AG09319 (cell line): ENCODE results near the gene CCDC198.

Experiments used
- DNase-seq: peaks from one replicate; pipeline ENCODE4 v3.0.0-alpha.2; 2010; ENCODE audit warnings: low read depth; ENCODE audit errors: extremely low read depth
- TF ChIP-seq, protein P1 (sequence below): IDR thresholded peaks from 2 replicates; pipeline ENCODE4 v1.5.1; 2011; ENCODE audit warnings: low read depth, mild to moderate bottlenecking, inconsistent platforms, low read length, moderate library complexity

CCDC198 gene

GRCh38 chr14:57470909-57471308 is 22.7 kb downstream of the CCDC198 start:
- TF ChIP-seq, protein P1, sequence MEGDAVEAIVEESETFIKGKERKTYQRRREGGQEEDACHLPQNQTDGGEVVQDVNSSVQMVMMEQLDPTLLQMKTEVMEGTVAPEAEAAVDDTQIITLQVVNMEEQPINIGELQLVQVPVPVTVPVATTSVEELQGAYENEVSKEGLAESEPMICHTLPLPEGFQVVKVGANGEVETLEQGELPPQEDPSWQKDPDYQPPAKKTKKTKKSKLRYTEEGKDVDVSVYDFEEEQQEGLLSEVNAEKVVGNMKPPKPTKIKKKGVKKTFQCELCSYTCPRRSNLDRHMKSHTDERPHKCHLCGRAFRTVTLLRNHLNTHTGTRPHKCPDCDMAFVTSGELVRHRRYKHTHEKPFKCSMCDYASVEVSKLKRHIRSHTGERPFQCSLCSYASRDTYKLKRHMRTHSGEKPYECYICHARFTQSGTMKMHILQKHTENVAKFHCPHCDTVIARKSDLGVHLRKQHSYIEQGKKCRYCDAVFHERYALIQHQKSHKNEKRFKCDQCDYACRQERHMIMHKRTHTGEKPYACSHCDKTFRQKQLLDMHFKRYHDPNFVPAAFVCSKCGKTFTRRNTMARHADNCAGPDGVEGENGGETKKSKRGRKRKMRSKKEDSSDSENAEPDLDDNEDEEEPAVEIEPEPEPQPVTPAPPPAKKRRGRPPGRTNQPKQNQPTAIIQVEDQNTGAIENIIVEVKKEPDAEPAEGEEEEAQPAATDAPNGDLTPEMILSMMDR, result no peak
- DNase-seq, result no peak

DNA sequence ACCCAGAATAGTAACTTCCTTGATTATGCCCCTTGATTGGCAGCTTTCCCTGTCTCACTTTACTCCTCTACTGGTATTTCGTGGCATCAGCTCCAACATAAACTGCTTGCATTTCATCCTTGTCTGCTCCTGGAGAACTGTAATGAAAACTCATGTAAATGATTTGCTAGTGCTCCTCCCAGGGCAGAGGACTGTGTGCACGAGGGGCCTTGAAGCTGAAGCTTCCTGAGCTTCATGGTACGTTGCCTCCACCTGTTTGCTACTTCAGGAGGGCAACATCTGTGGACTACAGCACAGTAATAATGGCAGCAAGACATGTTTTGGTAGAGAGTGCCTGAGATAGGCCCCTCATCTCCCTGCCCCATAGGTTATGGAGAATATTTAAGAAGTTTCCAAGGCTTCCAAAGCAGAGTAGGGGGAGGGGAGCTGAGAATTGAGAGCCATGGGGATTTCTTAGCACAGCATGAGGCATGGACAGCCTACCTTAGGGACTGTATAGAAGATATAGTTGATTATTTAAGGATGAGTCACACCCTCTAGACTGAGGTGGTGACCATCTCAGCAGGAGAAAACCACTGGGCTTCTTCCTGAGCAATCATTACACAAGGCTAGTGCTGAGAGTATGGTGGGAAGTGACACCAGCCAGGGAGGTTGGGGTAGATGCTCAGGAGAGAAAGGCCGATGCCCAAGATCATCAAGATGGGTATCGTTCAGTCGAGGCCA is 29.5 kb downstream of the CCDC198 start:
- no peak for DNase-seq

GRCh38 chr14:57462551-57462950 is 31.1 kb downstream of the CCDC198 start:
- TF ChIP-seq, protein P1, result no peak
- DNase-seq, result no peak

More for the DNA sequence above, 29.5 kb downstream of the CCDC198 start:
- TF ChIP-seq, protein P1, result no peak

DNA sequence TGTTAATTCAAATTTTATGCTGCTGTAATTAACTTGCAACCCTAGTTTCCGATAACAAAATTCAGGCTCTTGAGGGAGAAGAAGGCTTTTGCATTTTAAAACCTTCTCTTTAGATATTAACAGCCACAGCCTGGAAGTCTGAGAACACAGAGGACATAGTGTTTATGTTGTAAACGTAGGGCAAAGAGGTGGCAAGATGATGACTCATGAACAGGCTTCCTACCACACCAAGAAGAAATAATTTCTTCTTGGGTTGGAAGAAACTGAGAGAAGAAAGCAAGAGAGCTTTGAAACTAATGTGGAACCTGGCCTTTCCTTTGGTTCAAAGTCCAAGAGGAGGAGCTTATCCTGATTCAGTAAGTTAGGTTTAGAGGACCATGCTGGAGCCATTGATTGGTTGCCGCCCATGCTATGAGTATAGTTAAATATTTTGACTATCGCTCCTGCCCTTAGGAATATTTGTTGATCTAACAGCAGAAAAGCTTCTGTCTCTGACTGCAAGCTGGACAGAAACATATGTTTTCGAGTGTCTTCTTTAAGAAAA is 31.8 kb downstream of the CCDC198 start:
- TF ChIP-seq, protein P1, result no peak
- no peak for DNase-seq

DNA sequence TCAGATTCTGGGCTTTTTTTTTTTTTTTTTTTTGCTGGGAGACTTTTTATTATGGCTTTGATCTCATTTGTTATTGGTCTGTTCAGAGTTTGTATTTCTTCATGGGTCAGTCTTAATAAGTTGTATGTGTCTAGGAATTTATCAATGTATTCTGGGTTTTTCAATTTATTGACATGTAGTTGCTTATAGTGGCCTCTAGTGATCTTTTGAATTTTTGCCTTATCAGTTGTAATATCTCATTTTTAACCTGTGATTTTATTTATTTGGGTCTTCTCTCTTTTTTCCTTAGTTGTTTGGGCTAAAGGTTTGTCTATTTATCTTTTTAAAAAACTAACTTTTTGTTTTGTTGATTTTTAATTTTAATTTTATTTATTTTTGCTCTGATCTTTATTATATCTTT is 57.7 kb downstream of the CCDC198 start:
- TF ChIP-seq, protein P1, result no peak
- no peak for DNase-seq

- TF ChIP-seq, protein P1, result no peak
- DNase-seq, result no peak
Observed at GRCh38 chr14:57420986-57421385, 72.7 kb downstream of the CCDC198 start.

GRCh38 chr14:57420033-57420432 is 73.6 kb downstream of the CCDC198 start:
- no peak for DNase-seq
- TF ChIP-seq, protein P1, result no peak
